Tibial nerve (tissue), 3 donors: ENCODE data around the gene NDST1.

Source experiments
- CTCF ChIP-seq, 5 experiments: fragments of 200-600 bp in 3 of 5; fragments of 450-650 bp in 2 of 5; sonication (generic) in 3 of 5; IDR thresholded peaks; one replicate each; pipeline ENCODE4 v1.5.1; 2016 to 2019; ENCODE audit warnings: antibody characterized with exemption in 5 of 5, mild to moderate bottlenecking in 3 of 5, moderate library complexity in 2 of 5
- POLR2A ChIP-seq, 2 donors: fragments of 450-650 bp; IDR thresholded peaks; one replicate each; pipeline ENCODE4 v1.6.1; 2017; ENCODE audit warnings: antibody characterized with exemption in 2 of 2, mild to moderate bottlenecking in 2 of 2, moderate library complexity in 2 of 2

GRCh38 chr5:150516011-150516410 is 8.1 kb downstream of the NDST1 start:
- TF ChIP-seq POLR2A (IDR thresholded peaks at IDR 0.05) (no peak), CTCF (IDR thresholded peaks at IDR 0.05) (no peak)
